ENCODE data around the gene COX15. TPM values are rescaled to one million over a fixed set of nuclear protein-coding genes. Genes with fewer than 3 reads are reported as not detected.
"Not testable (repeated sequence)": the region's sequence is repeated elsewhere in the genome, so short reads cannot be mapped to it uniquely, and the experiment has no call there.

The COX15 gene
- total RNA-seq, 1 experiment from 2014 or later = 31.4 TPM

DNA sequence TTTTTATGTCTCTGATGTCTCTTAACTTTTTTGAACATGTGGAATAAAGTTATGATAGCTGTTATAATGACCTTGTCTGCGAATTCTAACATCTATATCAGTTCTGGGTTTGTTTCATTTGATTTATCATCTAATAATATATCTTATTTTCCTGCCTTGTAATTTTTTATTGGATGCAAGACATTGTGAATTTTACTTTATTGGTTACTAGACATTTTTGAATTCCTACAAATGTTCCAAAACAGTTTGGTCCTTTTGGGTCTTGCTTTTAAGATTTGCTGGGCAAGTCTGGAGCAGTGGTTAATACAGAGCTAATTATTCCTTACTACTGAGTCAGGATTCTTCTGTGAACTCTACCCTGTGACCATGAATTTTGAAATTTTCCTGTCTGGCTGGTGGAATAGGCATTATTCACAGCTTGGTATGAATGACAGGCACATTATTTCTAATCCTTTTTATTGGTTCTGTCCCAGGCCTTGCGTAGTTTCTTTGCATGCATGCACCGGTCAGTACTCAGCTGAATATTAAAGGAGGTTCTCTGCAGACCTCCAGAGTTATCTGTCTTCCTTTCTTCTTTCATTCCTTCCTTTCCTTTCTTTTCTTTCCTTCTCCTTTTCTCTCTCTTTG is 9.1 kb upstream of the COX15 start:
- no peaks in the 10 kb centered on the region for H3K79me2 ChIP-seq (ENCODE audit: low read depth)
- H3K36me3 ChIP-seq (ENCODE audit: low read depth) = peaks cover 21% of the 10 kb centered on the region
- TF ChIP-seq, protein P1, sequence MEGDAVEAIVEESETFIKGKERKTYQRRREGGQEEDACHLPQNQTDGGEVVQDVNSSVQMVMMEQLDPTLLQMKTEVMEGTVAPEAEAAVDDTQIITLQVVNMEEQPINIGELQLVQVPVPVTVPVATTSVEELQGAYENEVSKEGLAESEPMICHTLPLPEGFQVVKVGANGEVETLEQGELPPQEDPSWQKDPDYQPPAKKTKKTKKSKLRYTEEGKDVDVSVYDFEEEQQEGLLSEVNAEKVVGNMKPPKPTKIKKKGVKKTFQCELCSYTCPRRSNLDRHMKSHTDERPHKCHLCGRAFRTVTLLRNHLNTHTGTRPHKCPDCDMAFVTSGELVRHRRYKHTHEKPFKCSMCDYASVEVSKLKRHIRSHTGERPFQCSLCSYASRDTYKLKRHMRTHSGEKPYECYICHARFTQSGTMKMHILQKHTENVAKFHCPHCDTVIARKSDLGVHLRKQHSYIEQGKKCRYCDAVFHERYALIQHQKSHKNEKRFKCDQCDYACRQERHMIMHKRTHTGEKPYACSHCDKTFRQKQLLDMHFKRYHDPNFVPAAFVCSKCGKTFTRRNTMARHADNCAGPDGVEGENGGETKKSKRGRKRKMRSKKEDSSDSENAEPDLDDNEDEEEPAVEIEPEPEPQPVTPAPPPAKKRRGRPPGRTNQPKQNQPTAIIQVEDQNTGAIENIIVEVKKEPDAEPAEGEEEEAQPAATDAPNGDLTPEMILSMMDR (conservative IDR thresholded peaks at IDR 0.05) = no peak
- no peak for TF ChIP-seq EZH2 (IDR thresholded peaks at IDR 0.05; ENCODE audit: low read depth)
- BruUV-seq (replicated peaks) = no TSS peak
- H3K4me1 ChIP-seq (replicated peaks; ENCODE audit: insufficient read depth) = no peaks in the 10 kb centered on the region
- intact Hi-C loops (cut with micrococcal nuclease; ENCODE audit: unreplicated experiment) = no loop called here
- H4K20me1 ChIP-seq (ENCODE audit: insufficient read depth) = no peaks in the 10 kb centered on the region
- no peaks in the 10 kb centered on the region for H3K9me3 ChIP-seq (ENCODE audit: insufficient read depth, low read depth)
- H3K27me3 ChIP-seq (ENCODE audit: insufficient read depth, low read depth) = no peaks in the 10 kb centered on the region
- DNase-seq = no peak
- no peaks in the 10 kb centered on the region; the same call in 1 of the 2 replicates for H3K9me2 ChIP-seq (ENCODE audit: insufficient read depth)
- ChIA-PET POLR2A (ENCODE audit: unreplicated experiment) (interaction anchor here (0.7 kb wide), 1 partner anchor 485 kb away, joined by 7 read pairs; no protein-coding TSS in a partner anchor), CTCF (no interaction called here)
- no peak overlapping the region for H3K27ac ChIP-seq
- H3K4me2 ChIP-seq = no peak overlapping the region
- H3F3A ChIP-seq (ENCODE audit: insufficient read depth, low read depth) = no peaks in the 10 kb centered on the region
- no peak overlapping the region for H2AFZ ChIP-seq
- no peak overlapping the region for H3K4me3 ChIP-seq

DNA sequence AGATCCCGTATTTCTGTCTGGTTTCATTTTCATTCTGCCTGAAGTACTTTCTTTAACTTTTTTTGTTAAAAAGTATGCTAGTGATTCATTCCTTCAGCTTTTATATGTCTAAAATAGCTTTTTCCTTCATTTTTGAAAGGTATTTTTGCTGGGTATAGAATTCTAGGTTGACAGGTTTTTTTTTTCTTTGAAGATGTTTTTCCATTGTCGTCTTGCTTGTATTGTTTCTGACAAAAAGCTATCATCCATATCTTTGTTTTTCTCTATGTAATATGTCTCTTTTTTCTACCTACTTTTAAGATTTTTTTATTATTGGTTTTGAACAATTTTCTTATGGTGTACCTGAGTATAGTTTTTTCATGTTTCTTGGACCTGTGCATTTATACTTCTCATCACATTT is 8.3 kb upstream of the COX15 start:
- no peaks in the 10 kb centered on the region for H4K20me1 ChIP-seq (ENCODE audit: insufficient read depth)
- no peaks in the 10 kb centered on the region for H3K4me1 ChIP-seq (replicated peaks; ENCODE audit: insufficient read depth)
- ChIA-PET POLR2A (ENCODE audit: unreplicated experiment) (interaction anchor here (0.6 kb wide), 1 partner anchor 26 kb away, joined by 5 read pairs; no protein-coding TSS in a partner anchor), CTCF (no interaction called here)
- TF ChIP-seq, protein P1 (conservative IDR thresholded peaks at IDR 0.05) = no peak
- TF ChIP-seq EZH2 (IDR thresholded peaks at IDR 0.05; ENCODE audit: low read depth) = no peak
- 0 out of 2 replicates have a peak, but pooled peaks cover 2% of the 10 kb centered on the region for H3F3A ChIP-seq (ENCODE audit: insufficient read depth, low read depth)
- no TSS peak for BruUV-seq (replicated peaks)
- DNase-seq = no peak
- no peaks in the 10 kb centered on the region; the same call in 1 of the 2 replicates for H3K9me2 ChIP-seq (ENCODE audit: insufficient read depth)
- H3K79me2 ChIP-seq (ENCODE audit: low read depth) = 0 out of 2 replicates have a peak, but pooled peaks cover 1% of the 10 kb centered on the region
- no peak overlapping the region for H3K27ac ChIP-seq
- peaks cover 21% of the 10 kb centered on the region for H3K36me3 ChIP-seq (ENCODE audit: low read depth)
- H3K27me3 ChIP-seq (ENCODE audit: insufficient read depth, low read depth) = no peaks in the 10 kb centered on the region
- intact Hi-C loops (cut with micrococcal nuclease; ENCODE audit: unreplicated experiment) = no loop called here
- H3K4me3 ChIP-seq = no peak overlapping the region
- no peaks in the 10 kb centered on the region for H3K9me3 ChIP-seq (ENCODE audit: insufficient read depth, low read depth)
- H2AFZ ChIP-seq = no peak overlapping the region
- no peak overlapping the region for H3K4me2 ChIP-seq

DNA sequence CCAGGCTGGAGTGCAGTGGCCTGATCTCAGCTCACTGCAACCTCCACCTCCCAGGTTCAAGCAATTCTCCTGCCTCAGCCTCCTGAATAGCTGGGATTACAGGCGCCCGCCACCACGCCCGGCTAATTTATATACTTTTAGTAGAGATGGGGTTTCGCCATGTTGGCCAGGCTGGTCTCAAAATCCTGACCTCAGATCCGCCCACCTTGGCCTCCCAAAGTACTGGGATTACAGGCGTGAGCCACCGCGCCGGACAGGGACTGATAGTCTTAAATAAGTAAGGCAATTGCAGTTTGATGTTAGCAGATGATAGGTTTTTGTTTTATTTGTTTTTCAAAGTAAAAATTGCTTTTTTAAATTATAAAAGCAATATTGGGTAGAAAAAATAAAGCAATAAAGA is 2.2 kb upstream of the COX15 start:
- H3K27ac ChIP-seq; H2AFZ ChIP-seq; H3K9me2 ChIP-seq (ENCODE audit: insufficient read depth); CTCF ChIA-PET; H3K9me3 ChIP-seq (ENCODE audit: insufficient read depth, low read depth); BruUV-seq (replicated peaks); H4K20me1 ChIP-seq (ENCODE audit: insufficient read depth); H3K4me1 ChIP-seq (replicated peaks; ENCODE audit: insufficient read depth); H3K36me3 ChIP-seq (ENCODE audit: low read depth); DNase-seq; intact Hi-C loops (cut with micrococcal nuclease; ENCODE audit: unreplicated experiment); H3K27me3 ChIP-seq (ENCODE audit: insufficient read depth, low read depth): not testable (repeated sequence)
- POLR2A ChIA-PET (ENCODE audit: unreplicated experiment) = interaction anchor here (0.6 to 0.7 kb wide), 2 partner anchors 67 to 74 kb away, joined by 3 to 25 read pairs; no protein-coding TSS in a partner anchor
- peaks cover 20% of the 10 kb centered on the region for H3F3A ChIP-seq (ENCODE audit: insufficient read depth, low read depth)
- H3K79me2 ChIP-seq (ENCODE audit: low read depth) = peaks cover 42% of the 10 kb centered on the region
- peak overlapping the region; percentile 90 for H3K4me2 ChIP-seq
- peak overlapping the region; percentile 93; the same call in 1 of the 2 replicates for H3K4me3 ChIP-seq
